D341Med (cell line): Measurements from ENCODE around the gene MALSU1.
"Not testable (repeated sequence)": the region's sequence is repeated elsewhere in the genome, so short reads cannot be mapped to it uniquely, and the experiment has no call there.

ENCODE experiments used
- DNase-seq: peaks from one replicate; pipeline ENCODE4 v3.0.0; 2012; ENCODE audit warnings: low spot score

MALSU1 gene

DNA sequence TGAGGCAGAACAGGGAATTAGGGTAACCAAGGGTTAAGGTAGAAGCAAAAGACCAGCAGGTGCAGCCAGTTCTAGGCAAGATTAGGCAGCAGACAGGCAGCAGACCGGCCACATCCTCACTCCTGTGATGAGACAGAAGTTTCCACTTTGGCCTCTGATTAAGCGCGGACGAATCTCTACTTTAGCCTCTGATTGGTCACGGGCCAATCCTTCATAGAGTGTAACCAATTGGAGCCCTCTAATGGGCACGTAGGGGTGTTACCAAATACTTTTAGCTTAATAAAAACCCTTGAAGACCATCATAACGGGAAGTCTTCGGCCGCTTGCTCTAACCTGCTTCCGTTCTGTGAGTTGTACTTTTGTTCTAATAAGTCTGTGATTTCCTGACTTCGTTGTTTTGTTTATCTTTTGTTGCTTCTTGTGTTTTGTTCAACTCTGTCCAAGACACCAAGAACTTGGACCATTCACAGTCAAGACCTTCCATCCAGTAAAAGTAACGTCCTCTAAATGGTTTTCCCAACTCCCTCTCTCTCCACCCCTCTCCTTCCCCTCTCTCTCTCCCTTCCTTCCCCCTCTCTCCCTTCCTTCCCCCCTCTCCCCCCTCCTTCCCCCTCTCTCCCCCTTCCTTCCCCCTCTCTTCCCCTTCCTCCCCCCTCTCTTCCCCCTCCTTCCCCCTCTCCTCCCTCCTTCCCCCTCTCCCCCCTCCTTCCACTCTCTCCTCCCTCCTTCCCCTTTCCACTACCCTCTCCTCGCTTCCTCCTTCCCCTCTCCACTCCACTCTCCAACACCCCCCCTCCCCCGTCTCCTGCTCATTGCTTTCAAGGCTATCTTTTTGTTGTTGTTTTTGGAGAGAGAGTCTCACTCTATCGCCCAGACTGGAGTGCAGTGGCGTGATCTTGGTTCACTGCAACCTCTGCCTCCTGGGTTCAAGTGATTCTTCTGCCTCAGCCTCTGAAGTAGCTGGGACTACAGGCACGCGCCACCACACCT lies 13.2 kb upstream of the MALSU1 start:
- no peak for DNase-seq

GRCh38 chr7:23287612-23288011 lies 11.5 kb upstream of the MALSU1 start:
- no peak for DNase-seq

DNA sequence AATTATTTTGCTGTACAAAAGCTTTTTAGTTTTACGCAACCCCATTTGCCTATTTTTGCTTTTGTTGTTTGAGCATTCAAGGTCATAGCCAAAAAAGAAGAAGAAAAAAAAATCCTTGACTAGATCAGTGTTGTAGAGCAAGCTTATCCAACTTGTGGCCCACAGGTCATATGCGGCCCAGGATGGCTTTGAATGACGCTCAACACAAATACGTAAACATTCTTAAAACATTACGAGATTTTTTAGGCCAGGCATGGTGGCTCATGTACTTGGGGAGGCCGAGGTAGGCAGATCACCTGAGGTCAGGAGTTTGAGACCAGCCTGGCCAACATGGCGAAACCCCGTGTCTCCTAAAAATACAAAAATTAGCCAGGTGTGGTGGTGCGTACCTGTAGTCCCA lies 8.1 kb upstream of the MALSU1 start:
- no peak for DNase-seq

DNA sequence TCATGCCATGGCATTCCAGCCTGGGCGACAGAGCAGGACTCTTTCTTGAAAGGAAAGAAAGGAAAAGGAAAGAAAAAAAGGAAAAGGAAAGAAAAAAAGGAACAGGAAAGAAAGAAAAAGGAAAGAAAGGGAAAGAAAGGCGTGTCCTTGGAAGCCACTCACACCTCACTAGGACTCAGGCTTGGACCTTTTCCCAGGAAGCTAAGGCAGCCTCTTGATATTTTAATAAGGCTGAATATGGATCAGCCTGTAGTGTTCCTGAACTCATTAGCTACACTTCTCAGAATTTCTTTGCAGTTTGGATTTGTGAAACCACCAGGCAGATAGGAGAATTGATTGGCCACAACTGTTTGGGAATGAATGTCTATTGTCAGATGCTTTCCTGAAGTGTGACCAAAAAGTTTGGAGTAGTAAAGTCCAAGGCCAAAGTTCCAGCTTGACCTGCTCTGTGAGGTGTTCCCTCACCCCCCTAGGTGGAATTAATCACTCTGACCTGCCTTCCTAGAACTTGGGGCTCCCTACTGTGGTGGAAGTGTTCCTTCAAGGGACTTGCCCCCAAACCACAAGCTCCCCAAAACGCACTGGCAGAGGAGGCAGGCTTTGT lies 7.1 kb upstream of the MALSU1 start:
- DNase-seq: no peak

DNA sequence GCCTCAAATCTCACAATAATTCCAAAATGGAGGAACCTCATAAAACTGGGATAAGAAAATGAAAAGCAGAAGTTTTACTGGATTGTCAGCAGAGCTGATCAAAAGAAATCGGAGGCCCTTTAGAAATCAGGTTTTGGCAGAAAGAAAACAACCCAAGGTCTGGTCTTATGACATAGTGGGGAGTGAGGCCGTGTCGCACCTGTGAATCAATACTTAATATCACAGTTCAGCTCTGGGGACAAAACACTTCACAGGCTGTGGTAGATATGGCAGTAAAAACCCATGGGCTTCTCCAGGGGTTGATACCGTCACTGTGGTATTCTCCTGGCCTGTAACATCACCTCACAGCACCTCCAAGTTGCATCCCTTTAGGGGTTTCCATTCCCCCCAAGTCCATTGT lies 6.5 kb upstream of the MALSU1 start:
- no peak for DNase-seq

DNA sequence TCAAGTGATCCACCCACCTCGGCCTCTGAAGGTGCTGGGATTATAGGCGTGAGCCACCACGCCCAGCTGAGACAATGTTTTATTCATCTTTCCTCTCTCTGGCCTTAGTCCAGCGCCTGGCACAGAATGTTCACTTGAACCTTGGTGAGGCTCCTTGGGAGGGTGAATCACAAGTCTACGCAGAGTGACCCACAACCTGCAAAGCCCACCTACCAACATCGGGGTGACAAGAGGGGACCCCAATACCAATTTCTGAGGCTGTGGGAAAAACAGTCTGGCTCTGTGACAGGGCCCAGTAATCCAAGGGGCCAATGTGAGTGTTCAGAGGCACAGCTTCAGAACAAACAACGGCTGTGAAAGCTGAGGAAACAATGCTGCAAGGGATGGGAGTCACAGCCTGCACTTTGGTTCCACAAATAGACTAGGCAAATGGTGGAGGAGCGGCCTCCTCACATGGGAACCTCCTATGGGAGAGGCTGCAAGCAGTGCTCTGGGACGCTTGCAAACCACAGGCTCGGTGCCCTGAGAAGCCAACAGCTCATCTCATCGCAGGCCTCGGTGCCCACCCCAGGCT lies 5.6 kb upstream of the MALSU1 start:
- DNase-seq: no peak

DNA sequence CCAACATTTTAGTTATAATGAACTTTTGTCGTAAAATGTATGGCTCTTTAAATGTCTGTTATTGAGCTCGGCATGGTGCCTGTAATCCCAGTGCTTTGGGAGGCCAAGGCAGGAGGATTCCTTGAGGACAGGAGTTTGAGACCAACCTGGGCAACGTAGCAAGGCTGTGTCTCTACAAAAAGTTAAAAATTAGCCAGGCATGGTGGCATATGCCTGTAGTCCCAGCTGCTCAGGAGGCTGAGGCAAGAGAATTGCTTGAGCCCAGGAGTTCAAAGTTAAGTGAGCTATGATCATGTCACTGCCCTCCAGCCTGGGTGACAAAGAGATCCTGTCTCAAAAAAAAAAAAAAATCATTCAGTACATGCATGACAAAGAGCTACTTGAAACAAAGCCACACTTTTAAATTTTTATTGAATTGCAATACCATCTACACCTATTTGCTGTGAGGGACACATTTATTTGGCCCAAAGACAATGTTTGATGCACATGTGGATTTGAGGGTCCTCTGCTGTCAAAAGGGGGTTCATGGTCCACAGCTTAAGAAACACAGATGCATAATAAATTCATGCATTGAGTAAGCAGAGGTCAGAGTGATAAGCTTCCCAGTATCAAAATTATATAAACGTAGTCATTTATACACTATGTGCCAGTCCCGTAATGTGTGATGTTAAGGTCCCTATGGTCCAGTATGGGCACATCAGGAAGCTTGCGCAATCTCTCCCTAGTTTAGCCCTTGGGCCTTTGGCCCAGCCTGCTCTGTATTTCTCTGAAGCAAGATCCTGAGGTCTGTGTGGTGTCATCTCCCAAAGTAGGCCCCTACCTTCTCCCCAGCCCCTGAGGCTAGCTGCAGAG lies 4.4 kb upstream of the MALSU1 start:
- no peak for DNase-seq

GRCh38 chr7:23295401-23295697 lies 3.8 kb upstream of the MALSU1 start:
- no peak for DNase-seq

DNA sequence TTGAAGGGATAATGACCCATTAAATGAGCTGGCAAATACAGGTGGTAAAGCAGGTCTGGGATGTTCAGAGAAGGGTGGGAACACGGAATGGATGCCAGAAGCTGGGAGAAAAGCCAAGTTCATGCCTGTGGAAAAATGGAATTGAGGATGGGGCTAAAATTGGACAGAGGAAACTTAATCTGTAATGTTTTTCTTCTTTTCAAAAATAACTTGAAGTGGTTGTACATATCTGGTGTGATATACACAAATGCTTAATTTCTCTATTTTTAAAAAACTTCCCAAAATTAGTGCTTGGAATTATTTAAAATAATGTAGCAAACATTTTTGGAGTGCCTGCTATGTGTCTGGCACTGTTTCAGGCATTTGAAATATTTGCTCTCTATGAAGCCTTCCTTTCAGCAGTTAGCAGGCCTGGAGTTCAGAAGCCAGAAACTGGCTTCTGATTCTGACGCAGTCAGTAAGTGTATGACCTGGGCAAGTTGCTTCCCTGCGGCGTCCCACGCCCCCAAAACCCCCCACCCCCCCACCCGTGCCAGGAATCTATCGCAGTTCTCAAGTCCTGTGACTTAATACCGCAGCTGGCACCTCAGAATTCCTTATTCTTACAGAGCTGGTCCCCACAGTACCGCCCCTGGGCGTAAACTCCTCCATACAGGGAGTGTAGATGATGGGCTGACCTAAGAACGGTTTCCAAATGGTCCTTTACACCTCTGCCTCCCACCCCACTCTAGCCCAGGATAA lies 828 bp upstream of the MALSU1 start:
- peak; percentile 54 for DNase-seq

GRCh38 chr7:23299770-23300300 lies 696 bp downstream of the MALSU1 start:
- no peak for DNase-seq

- DNase-seq: no peak
These were observed 7.9 kb downstream of the MALSU1 start for GRCh38 chr7:23306936-23307521.

DNA sequence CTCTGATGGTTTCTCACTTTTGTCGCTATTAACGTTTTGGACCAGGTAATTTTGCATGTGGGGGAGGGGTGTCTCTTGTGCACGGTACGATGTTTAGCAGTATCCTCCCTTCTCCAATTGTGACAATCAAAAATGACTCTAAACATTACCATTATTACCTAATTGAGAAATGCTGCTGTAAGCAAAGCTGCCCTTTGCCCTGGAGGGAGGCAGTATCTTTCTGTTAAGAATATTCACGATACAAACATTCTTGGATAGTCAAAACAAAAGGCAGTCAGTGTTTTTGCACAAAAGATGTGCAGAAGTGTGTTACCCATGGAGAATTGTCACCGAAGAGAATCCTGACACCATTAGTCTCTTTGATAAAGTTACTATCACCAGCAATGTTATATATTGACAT lies 9.6 kb downstream of the MALSU1 start:
- no peak for DNase-seq

DNA sequence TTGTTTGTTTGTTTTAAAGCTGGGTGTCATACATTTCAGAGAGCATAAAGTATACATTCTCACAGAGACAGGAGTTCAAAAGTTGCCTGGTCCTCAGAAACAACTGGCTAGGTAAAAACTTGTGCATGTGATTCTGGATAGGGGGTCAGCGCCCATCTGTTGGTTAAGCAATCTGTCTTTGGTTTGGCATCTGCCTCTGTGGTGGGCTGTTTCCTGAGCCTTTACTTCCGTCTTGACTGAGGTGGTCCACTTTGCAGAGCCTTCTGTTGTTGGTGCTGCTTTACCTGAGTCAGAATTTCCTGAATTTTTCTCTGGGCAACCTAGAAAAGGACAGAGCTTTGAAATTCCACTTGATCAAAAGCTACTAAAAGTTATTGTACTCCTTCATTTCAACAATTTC lies 13.0 kb downstream of the MALSU1 start:
- DNase-seq: not testable (repeated sequence)

DNA sequence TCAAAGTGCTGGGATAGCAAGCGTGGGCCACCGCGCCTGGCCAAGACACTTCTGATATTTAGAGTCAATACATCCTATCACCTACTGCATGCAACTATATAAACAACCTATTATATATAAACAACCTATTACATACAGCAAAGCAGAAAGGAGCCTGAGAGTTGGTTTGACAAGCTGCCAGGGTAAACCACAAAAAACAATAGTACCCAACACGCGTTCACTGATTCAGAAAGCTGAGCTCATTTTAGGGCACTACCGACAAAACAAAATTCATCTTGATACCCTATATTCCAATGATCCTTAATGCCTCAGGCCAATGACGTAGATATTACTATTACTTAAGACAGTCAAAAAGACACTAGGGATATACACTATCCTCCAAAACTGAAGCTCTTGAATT lies 16.2 kb downstream of the MALSU1 start:
- DNase-seq: no peak

- no peak for DNase-seq
These were observed 32.0 kb downstream of the MALSU1 start for GRCh38 chr7:23331132-23331531.

GRCh38 chr7:23332193-23332592 lies 33.1 kb downstream of the MALSU1 start:
- no peak for DNase-seq

- DNase-seq: no peak
These were observed 33.9 kb downstream of the MALSU1 start for GRCh38 chr7:23332910-23333612.

DNA sequence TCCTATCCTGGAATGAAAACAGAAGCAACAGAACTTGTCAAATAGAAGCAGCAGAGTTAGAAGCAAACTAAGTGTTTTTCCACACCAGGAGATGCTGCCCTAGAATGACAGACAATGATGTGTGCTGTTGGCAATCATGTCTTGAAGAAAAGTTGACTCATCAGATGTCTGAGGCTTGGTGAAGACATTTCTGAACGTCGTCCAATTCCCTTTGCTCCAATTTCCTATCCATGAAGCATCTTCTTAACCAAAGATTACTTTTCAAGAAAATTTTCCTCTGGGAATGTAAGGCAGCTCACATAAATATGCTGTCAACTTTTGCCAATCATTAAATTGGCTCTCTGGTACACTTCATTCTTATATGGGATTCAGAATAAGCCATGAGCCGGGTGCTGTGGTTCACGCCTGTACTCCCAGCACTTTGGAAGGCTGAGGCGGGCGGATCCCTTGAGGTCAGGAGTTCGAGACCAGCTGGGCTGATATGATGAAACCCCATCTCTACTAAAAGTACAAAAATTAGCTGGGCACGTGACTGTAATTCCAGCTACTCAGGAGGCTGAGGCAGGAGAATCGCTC lies 34.6 kb downstream of the MALSU1 start:
- no peak for DNase-seq

GRCh38 chr7:23334482-23335056 lies 35.4 kb downstream of the MALSU1 start:
- no peak for DNase-seq

DNA sequence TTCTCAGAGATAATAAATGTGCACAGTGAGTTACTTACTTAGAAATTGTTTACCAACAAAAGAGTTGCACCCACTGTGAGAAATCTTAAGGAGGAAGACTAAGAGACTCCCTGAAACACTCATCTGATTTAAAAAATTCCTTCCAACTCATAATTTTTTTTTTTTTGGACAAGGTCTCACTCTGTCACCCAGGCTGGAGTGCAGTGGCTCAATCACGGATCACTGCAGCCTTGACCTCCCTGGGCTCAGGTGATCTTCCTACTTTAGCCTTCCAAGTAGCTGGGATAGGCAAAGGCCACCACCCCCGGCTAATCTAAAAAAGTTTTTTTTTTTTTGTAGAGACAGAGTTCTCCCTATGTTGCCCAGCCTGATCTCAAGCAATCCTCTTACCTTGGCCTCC lies 36.0 kb downstream of the MALSU1 start:
- DNase-seq: no peak
